ENCODE results near the gene GJA4. TPM values are rescaled to one million over a fixed set of nuclear protein-coding genes. Genes with fewer than 3 reads are reported as not detected.

The GJA4 gene
- total RNA-seq: 10 to 100 TPM in 3 of 4 donors, 1 to 10 TPM in 1; 5.3 to 15.2 (median 11.8) TPM

- Histone ChIP-seq H3K4me1 (peaks cover 15% of the 10 kb centered on the region), H3K36me3 (no peaks in the 10 kb centered on the region), H3K4me3 (peak within 1 kb of the TSS; percentile 48), H3K27me3 (peaks cover 19% of the 10 kb centered on the region), H3K9me3 (no peaks in the 10 kb centered on the region), H3K27ac (peak within 1 kb of the TSS; percentile 51)
- 32% methylated on average over 6 of the region's 45 CpGs for WGBS
- TF ChIP-seq EP300 (IDR thresholded peaks at IDR 0.05) (no peak), POLR2AphosphoS5 (IDR thresholded peaks at IDR 0.05) (no peak), CTCF (IDR thresholded peaks at IDR 0.05) (no peak), POLR2A (IDR thresholded peaks at IDR 0.05) (no peak)
- no peak for DNase-seq (ENCODE audit: low spot score in 2 of 2)
Observed at GRCh38 chr1:34792868-34793727, at the start of gene GJA4. Gene GJA4 (plus strand): TSS chr1:34792999. CDS start chr1:34794214, 1,215 bp downstream.

- no peaks in the 10 kb centered on the region for H3K36me3 ChIP-seq
- H3K9me3 ChIP-seq: no peaks in the 10 kb centered on the region
- no peak for DNase-seq (ENCODE audit: low spot score in 2 of 2)
- no peak for TF ChIP-seq POLR2AphosphoS5 (IDR thresholded peaks at IDR 0.05)
- no peak for TF ChIP-seq CTCF (IDR thresholded peaks at IDR 0.05)
- no peak for TF ChIP-seq EP300 (IDR thresholded peaks at IDR 0.05)
- TF ChIP-seq POLR2A (IDR thresholded peaks at IDR 0.05): no peak
- no peak overlapping the region for H3K4me3 ChIP-seq
- peaks cover 4% of the 10 kb centered on the region for H3K4me1 ChIP-seq
- H3K27ac ChIP-seq: no peak overlapping the region
- H3K27me3 ChIP-seq: peaks cover 2% of the 10 kb centered on the region
- WGBS: 85% methylated on average over 6 of the region's 6 CpGs
Observed at GRCh38 chr1:34743775-34744174, 49.0 kb upstream of the GJA4 start.

- TF ChIP-seq POLR2AphosphoS5 (IDR thresholded peaks at IDR 0.05): no peak
- TF ChIP-seq CTCF (IDR thresholded peaks at IDR 0.05): no peak
- Histone ChIP-seq H3K27me3 (peaks cover 2% of the 10 kb centered on the region), H3K36me3 (no peaks in the 10 kb centered on the region), H3K4me3 (no peak overlapping the region), H3K27ac (no peak overlapping the region), H3K4me1 (peaks cover 4% of the 10 kb centered on the region), H3K9me3 (no peaks in the 10 kb centered on the region)
- 80% methylated on average over 3 of the region's 3 CpGs for WGBS
- no peak for DNase-seq (ENCODE audit: low spot score in 2 of 2)
Observed at GRCh38 chr1:34744851-34745250, 47.9 kb upstream of the GJA4 start.

GRCh38 chr1:34745666-34746065 is 47.1 kb upstream of the GJA4 start:
- no peak overlapping the region for H3K27ac ChIP-seq
- TF ChIP-seq POLR2AphosphoS5 (IDR thresholded peaks at IDR 0.05) (no peak), CTCF (IDR thresholded peaks at IDR 0.05) (no peak)
- 89% methylated on average over 4 of the region's 5 CpGs for WGBS
- no peaks in the 10 kb centered on the region for H3K36me3 ChIP-seq
- no peak for DNase-seq (ENCODE audit: low spot score in 2 of 2)
- no peak overlapping the region for H3K4me3 ChIP-seq
- no peaks in the 10 kb centered on the region for H3K9me3 ChIP-seq
- H3K4me1 ChIP-seq: peaks cover 4% of the 10 kb centered on the region
- peaks cover 2% of the 10 kb centered on the region for H3K27me3 ChIP-seq

- peaks cover 4% of the 10 kb centered on the region for H3K4me1 ChIP-seq
Observed at GRCh38 chr1:34746101-34746500, 46.7 kb upstream of the GJA4 start.

More at GRCh38 chr1:34746101-34746500, 46.7 kb upstream of the GJA4 start:
- H3K27ac ChIP-seq: no peak overlapping the region
- no peak for DNase-seq (ENCODE audit: low spot score in 2 of 2)
- peaks cover 2% of the 10 kb centered on the region for H3K27me3 ChIP-seq
- TF ChIP-seq POLR2A (IDR thresholded peaks at IDR 0.05): no peak
- no peak for TF ChIP-seq CTCF (IDR thresholded peaks at IDR 0.05)
- TF ChIP-seq EP300 (IDR thresholded peaks at IDR 0.05): no peak
- TF ChIP-seq POLR2AphosphoS5 (IDR thresholded peaks at IDR 0.05): no peak
- no peaks in the 10 kb centered on the region for H3K9me3 ChIP-seq
- 84% methylated on average over 4 of the region's 4 CpGs for WGBS
- H3K36me3 ChIP-seq: no peaks in the 10 kb centered on the region
- H3K4me3 ChIP-seq: no peak overlapping the region
